Kidney epithelial cell (primary cell): ENCODE measurements around the gene TMEM156. TPM values are rescaled to one million over a fixed set of nuclear protein-coding genes. Genes with fewer than 3 reads are reported as not detected.

Experiments used
- DNase-seq: peaks from one replicate; pipeline ENCODE4 v3.0.0-alpha.2; 2010; ENCODE audit warnings: low read depth
- H3K27me3 ChIP-seq: 2 replicates; pipeline ENCODE4 v1.6.0; 2011; ENCODE audit warnings: low read length; ENCODE audit not compliant: control insufficient read depth, insufficient read depth
- H3K36me3 ChIP-seq: 2 replicates; pipeline ENCODE4 v1.5.1; 2011; ENCODE audit warnings: low read length; ENCODE audit not compliant: control insufficient read depth, insufficient read depth
- H3K4me3 ChIP-seq: 2 replicates; pipeline ENCODE4 v1.5.1; 2011; ENCODE audit warnings: low read depth, mild to moderate bottlenecking, control low read depth, low read length
- CTCF ChIP-seq: IDR thresholded peaks from 2 replicates; pipeline ENCODE4 v1.5.1; 2011; ENCODE audit warnings: mild to moderate bottlenecking, moderate library complexity, low read length, control low read depth, inconsistent platforms; ENCODE audit not compliant: insufficient read depth, poor library complexity, severe bottlenecking
- total RNA-seq: library from RNA; depleted of rRNA; stranded (reverse); fragments of >200 nt; gene quantifications from 2 replicates; pipeline ENCODE4 v1.2.3, GENCODE V29; 2015

TMEM156 gene
- total RNA-seq, 1 donor from 2014 or later, result 2.0 TPM

GRCh38 chr4:38928974-38929373 lies 103.2 kb downstream of the TMEM156 start:
- Histone ChIP-seq H3K4me3 (no peak overlapping the region), H3K36me3 (peaks cover under 1% of the 10 kb centered on the region), H3K27me3 (no peaks in the 10 kb centered on the region)
- no peak for DNase-seq
- no peak for TF ChIP-seq CTCF

GRCh38 chr4:38928568-38928967 lies 103.6 kb downstream of the TMEM156 start:
- H3K27me3 ChIP-seq, result no peaks in the 10 kb centered on the region
- H3K36me3 ChIP-seq, result no peaks in the 10 kb centered on the region
- no peak for TF ChIP-seq CTCF
- DNase-seq, result no peak
- no peak overlapping the region for H3K4me3 ChIP-seq

GRCh38 chr4:38926896-38927295 lies 105.3 kb downstream of the TMEM156 start:
- no peak for DNase-seq
- H3K36me3 ChIP-seq, result no peaks in the 10 kb centered on the region
- H3K4me3 ChIP-seq, result no peak overlapping the region
- H3K27me3 ChIP-seq, result no peaks in the 10 kb centered on the region
- no peak for TF ChIP-seq CTCF

GRCh38 chr4:38925492-38926413 lies 106.5 kb downstream of the TMEM156 start:
- H3K36me3 ChIP-seq, result no peaks in the 10 kb centered on the region
- no peak for TF ChIP-seq CTCF

GRCh38 chr4:38924353-38924752 lies 107.9 kb downstream of the TMEM156 start:
- no peak for DNase-seq
- H3K36me3 ChIP-seq, result no peaks in the 10 kb centered on the region
- H3K4me3 ChIP-seq, result no peak overlapping the region
- no peak for TF ChIP-seq CTCF
- no peaks in the 10 kb centered on the region for H3K27me3 ChIP-seq

More at GRCh38 chr4:38925492-38926413, 106.5 kb downstream of the TMEM156 start:
- Histone ChIP-seq H3K4me3 (no peak overlapping the region), H3K27me3 (no peaks in the 10 kb centered on the region)
- no peak for DNase-seq
